ENCODE results near the gene TRAF7. TPM values are rescaled to one million over a fixed set of nuclear protein-coding genes. Genes with fewer than 3 reads are reported as not detected.

The TRAF7 gene
- 48.1 and 52.7 TPM in 2 replicates for total RNA-seq

DNA sequence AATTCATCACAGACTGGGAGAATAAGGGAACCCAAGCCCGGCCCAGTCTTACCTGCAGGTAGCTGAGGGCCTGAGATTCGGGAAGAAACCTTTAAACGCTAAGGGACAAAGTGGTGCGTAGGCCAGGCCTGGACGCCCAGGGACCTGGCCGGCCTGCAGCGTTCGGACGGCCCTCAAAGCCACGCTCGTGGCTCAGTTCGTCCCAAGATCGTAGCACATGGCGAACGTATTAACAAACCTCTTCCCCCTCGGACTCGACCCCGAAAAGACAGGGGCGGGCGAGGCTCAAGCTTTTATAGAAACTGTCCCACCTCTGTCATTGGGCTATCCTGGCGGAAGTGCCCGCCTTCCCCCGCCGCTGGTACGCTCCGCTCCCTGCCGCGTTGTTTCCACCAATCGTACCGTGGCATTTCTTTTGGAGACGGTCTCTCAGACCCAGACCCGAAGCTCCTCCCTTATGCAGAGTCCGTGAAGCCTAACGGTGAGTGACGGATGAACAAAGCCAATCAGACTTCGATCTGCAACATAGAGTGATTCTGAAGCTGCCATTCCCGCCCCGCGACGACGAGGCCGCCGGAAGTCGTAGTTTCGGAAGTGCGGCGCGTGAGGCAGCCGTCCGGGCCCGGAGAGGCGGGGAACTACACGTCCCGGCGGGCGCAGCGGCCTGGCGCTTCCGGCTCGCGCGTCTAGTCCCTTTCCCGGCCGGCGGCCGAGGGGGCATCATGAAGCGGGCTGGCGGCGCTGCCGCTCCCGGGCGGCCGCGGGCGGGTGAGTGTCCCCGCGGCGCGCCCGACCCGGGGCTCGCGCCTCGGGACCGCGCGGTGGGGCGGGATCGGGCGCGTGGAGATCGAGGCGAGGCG, at the start of gene TRAF7:
TRAF7 (plus strand) TSS at position 692 of the 860 bp plus-strand sequence. CDS start 8,139 bp downstream, outside the sequence.

DNA sequence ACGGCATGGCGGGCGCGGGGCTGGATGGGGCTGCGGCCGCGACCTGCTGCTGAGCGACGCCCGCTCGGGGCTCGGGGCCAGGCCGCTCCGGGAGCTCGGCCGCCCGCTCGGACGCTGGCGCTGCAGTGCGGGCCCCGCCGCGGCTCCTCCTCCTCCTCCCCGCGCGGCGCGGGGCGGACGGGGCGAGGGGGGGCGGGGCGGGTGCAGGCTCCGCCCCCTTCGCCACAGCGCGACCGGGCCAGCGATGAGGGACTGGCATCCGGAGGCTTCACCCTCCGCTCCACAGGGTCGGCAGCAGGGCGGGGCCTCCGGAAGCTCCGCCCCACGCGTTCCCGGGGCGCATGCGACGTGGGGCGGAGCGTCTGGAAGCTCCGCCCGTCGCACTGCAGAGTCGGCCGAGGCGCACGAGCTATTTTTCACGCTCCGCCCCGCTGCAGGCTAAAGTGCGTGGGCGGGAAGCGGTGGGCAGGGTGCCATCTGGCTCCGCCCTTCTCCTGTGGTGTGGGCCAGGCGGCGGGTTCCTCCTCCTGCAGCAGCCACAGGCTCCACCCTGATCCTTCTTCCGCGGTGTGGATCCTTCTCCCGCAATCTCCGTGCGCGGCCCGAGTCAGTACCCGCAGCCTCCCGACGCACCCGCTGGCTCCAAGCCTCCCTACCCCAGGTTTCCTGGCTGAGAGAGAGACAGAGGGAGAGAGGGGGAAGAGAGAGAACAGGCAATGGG, 19.7 kb upstream of the TRAF7 start, which contains the start of gene PKD1:
PKD1 (minus strand) TSS at position 129 of the 721 bp plus-strand sequence. CDS start 209 bp downstream, outside the sequence.

DNA sequence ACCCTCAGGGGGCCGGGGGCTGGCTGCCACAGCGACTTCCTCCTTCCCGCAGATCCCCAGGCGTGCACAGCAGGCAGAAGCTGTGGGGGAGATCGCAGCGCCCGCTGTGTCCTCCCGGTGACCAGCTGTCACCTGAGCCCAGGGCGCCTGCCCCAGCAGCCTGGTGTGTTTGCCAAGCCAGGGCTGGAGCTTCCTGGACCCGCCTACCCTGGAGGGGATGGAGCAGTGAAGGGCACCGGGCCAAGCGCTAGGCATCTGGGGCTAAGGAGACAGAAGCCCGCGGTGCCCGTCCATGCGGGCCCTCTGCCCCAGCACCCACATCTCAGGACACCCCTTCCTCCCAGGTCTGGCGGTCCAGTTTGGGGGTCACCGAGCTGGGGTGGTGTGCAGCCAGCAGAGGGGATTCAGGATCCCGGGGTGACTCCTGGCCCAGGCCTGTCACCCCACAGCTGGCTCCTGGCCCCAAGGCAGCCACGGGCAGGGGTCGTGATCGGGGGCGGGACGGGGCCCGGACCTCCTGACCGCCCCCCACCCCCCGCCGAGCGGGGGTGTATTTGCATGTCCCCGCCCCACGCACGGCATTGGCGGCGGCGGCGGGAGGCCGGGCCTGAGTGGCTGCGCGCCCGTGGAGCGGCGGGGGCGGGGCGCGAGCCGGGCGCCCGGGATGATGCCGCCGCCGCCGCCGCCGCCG, 7.5 kb upstream of the TRAF7 start, which contains the start of gene RAB26:
RAB26 (plus strand) TSS at position 645 of the 691 bp plus-strand sequence. CDS start 159 bp downstream, outside the sequence.

DNA sequence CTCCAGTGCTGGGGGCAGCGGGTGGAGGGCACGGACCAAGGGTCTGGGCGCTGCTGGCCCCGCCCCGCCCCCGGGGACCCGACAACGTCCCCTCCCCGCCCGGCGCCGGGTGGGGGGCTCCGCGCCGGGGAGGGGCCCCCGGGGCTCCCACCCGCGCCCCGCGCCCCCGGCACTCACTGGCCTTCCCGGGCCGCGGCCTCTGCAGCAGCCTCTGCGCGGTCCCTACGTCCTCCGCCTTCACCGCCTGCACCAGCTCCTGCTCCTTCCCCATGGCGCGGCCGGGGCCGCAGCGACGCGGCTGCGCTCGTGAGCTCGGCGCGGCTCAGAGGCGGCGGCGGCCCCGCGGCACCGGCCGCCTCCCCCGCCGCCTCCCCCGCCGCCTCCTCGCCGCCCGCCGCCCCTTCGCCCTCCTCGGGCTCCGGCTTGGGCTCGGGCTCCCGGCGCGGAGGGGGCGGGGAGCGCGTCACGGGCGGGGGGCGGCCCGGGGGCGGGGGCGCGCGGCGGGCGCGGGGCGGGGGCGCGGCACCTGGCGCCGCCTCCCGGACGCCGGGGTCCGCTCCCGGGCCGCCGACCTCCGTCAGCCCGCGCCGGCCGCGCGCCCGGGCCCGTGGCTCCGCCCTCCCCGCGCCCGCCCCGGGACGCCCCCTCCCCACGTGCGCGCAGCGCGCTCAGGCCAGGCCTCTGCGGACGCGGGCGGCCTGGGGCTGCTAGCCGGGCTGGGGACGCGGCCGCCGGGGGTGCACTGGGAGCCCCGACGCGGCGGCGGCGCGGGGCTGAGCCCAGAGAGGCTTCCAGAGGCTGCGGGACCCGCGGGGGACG, 40.8 kb downstream of the TRAF7 start, which contains the start of gene CASKIN1:
CASKIN1 (minus strand) TSS at position 444 of the 819 bp plus-strand sequence; CDS start at position 271, 173 bp downstream.

DNA sequence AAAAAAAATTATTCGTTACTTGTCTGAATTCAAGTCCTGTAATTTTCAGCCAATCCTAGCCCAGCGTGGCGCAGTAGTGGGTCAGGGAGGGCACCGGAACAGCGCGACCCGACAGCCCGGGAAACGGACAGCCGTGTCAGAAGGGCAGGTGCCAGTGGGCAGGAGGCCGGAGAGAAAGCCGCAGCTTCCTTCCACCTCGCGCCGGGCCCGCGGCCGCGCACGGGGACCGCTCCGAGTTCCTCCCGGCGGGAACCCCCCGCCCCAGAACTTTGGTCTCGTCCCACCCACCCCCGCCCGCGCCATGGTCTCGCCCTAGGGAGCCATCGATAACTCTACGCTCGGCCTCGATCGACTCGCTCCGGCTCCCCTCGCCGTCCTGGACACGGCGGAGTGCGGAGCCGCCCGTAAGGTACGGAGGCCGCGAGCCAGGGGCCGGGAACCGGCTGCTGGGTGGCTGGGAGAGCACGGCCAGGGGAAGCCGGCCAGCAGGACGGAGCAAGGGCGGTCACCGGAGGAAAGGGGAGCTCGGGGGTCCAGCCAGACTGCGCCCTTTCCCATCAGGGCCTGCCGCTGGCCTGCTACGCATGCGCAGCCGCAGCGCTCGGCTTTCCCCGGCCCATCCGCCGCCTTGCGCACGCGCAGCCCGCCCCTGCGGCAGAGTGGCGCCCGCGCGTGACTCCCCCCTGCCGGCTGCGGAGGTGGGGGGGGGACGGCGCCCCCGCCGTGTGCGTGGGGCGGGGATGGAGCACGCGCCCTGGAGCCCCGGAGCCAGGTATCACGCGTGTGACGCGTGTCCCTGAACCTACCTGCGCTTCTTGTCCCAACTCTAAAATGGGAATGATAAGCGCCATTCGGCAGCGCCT, 49.8 kb downstream of the TRAF7 start, which contains the start of gene MLST8:
MLST8 (plus strand) TSS at position 351 of the 863 bp plus-strand sequence. CDS start 632 bp downstream, outside the sequence.

GRCh38 chr16:2210386-2211365, 55.1 kb downstream of the TRAF7 start, which contains the start of gene BRICD5:
BRICD5 (minus strand) TSS chr16:2210863; CDS start chr16:2210833, 30 bp downstream.

DNA sequence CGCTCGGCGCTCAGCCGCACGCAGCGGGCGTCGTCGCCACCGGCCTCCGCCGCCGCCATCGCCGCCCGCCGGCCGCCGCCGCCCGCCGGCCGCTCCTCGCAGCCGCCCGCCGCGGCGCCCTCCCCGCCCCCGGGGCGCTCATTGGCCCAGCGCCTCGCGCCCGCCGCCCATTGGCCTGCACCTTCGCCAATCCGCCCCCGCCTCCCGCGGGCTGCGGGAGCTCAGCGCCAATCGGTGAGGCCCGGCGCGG, 59.1 kb downstream of the TRAF7 start, which contains the start of gene PGP:
PGP (minus strand) TSS at position 122 of the 250 bp plus-strand sequence; CDS start at position 59, 63 bp downstream.

GRCh38 chr16:2223221-2223941, 67.8 kb downstream of the TRAF7 start, which contains the start of gene E4F1:
E4F1 (plus strand) TSS chr16:2223591; CDS start chr16:2223614, 23 bp downstream.

Other genes with a start within 250 kb of the TRAF7 start
- gene HS3ST6, start 237.4 kb upstream of the TRAF7 start, total RNA-seq: not detected in 2 replicates
- 7.4 and 9.5 TPM in 2 replicates for gene MSRB1, start 212.6 kb upstream of the TRAF7 start, total RNA-seq
- gene RPL3L, start 201.1 kb upstream of the TRAF7 start, total RNA-seq: not detected in 2 replicates
- 194 and 232 TPM in 2 replicates for gene NDUFB10, start 196.2 kb upstream of the TRAF7 start, total RNA-seq
- gene RPS2, start 191.0 kb upstream of the TRAF7 start, total RNA-seq: 3,442 and 3,638 TPM in 2 replicates
- gene RNF151, start 188.9 kb upstream of the TRAF7 start, total RNA-seq: not detected in 2 replicates
- 27.9 and 34.6 TPM in 2 replicates for gene TBL3, start 183.7 kb upstream of the TRAF7 start, total RNA-seq
- 0.14 TPM in 1 of 2 replicates, not detected in the other for gene NOXO1, start 174.3 kb upstream of the TRAF7 start, total RNA-seq
- gene GFER, start 171.6 kb upstream of the TRAF7 start, total RNA-seq: 10.1 and 11.5 TPM in 2 replicates
- 2.4 and 3.3 TPM in 2 replicates for gene SYNGR3, start 165.8 kb upstream of the TRAF7 start, total RNA-seq
- gene ZNF598, start 146.0 kb upstream of the TRAF7 start, total RNA-seq: 11.4 and 11.8 TPM in 2 replicates
- gene NPW, start 136.0 kb upstream of the TRAF7 start, total RNA-seq: 0.18 and 0.43 TPM in 2 replicates
- 27.0 and 28.1 TPM in 2 replicates for gene NHERF2, start 128.9 kb upstream of the TRAF7 start, total RNA-seq
- gene NTHL1, start 107.9 kb upstream of the TRAF7 start, total RNA-seq: 33.8 and 40.0 TPM in 2 replicates
- gene TSC2, start 107.8 kb upstream of the TRAF7 start, total RNA-seq: 37.8 and 59.7 TPM in 2 replicates
- 91.0 and 116 TPM in 2 replicates for gene PKD1, start 19.9 kb upstream of the TRAF7 start, total RNA-seq
- gene RAB26, start 7.2 kb upstream of the TRAF7 start, total RNA-seq: 0.71 and 1.6 TPM in 2 replicates
- gene CASKIN1, start 40.8 kb downstream of the TRAF7 start, total RNA-seq: 0.14 and 0.37 TPM in 2 replicates
- gene MLST8, start 49.7 kb downstream of the TRAF7 start, total RNA-seq: 10.7 and 17.5 TPM in 2 replicates
- gene BRICD5, start 55.1 kb downstream of the TRAF7 start, total RNA-seq: 1.00 and 1.8 TPM in 2 replicates
- 5.3 and 7.8 TPM in 2 replicates for gene PGP, start 59.1 kb downstream of the TRAF7 start, total RNA-seq
- 24.0 and 28.8 TPM in 2 replicates for gene E4F1, start 67.8 kb downstream of the TRAF7 start, total RNA-seq
- 0.43 and 0.65 TPM in 2 replicates for gene DNASE1L2, start 80.7 kb downstream of the TRAF7 start, total RNA-seq
- gene ECI1, start 95.8 kb downstream of the TRAF7 start, total RNA-seq: 24.9 and 33.8 TPM in 2 replicates
- gene RNPS1, start 112.3 kb downstream of the TRAF7 start, total RNA-seq: 33.1 and 44.0 TPM in 2 replicates
- 0.43 and 0.55 TPM in 2 replicates for gene ABCA3, start 184.9 kb downstream of the TRAF7 start, total RNA-seq

Data from smooth muscle cell of bladder (primary cell).